Hepatocyte (in vitro differentiated cells): Measurements from ENCODE around the gene MAD2L1. TPM values are rescaled to one million over a fixed set of nuclear protein-coding genes. Genes with fewer than 3 reads are reported as not detected.
"Not testable (repeated sequence)": the region's sequence is repeated elsewhere in the genome, so short reads cannot be mapped to it uniquely, and the experiment has no call there.

ENCODE experiments used
- DNase-seq: peaks from one replicate; pipeline ENCODE4 v3.0.0-alpha.2; 2016; ENCODE audit warnings: low spot score
- H2AFZ ChIP-seq: fragments of 200-600 bp; sonication (generic); 2 replicates; pipeline ENCODE4 v1.6.0; 2016; ENCODE audit warnings: antibody characterized with exemption, mild to moderate bottlenecking
- H3K27ac ChIP-seq: fragments of 200-600 bp; sonication (generic); 2 replicates; pipeline ENCODE4 v1.5.1; 2016; ENCODE audit warnings: mild to moderate bottlenecking
- H3K27me3 ChIP-seq: fragments of 200-600 bp; sonication (generic); 2 replicates; pipeline ENCODE4 v1.6.1; 2016
- H3K36me3 ChIP-seq: fragments of 200-600 bp; sonication (generic); replicated peaks from 2 replicates; pipeline ENCODE4 v1.5.1; 2016; ENCODE audit warnings: low read depth; ENCODE audit not compliant: insufficient read depth
- H3K4me1 ChIP-seq: fragments of 200-600 bp; sonication (generic); 2 replicates; pipeline ENCODE4 v1.5.1; 2016; ENCODE audit warnings: mild to moderate bottlenecking, moderate library complexity; ENCODE audit not compliant: insufficient read depth
- H3K4me2 ChIP-seq: fragments of 200-600 bp; sonication (generic); 2 replicates; pipeline ENCODE4 v1.6.0; 2016
- H3K4me3 ChIP-seq: fragments of 200-600 bp; sonication (generic); 2 replicates; pipeline ENCODE4 v1.5.1; 2016; ENCODE audit warnings: mild to moderate bottlenecking
- H3K79me2 ChIP-seq: fragments of 200-600 bp; sonication (generic); 2 replicates; pipeline ENCODE4 v1.6.0; 2017; ENCODE audit warnings: mild to moderate bottlenecking
- H3K9me2 ChIP-seq: fragments of 200-600 bp; sonication (generic); replicated peaks from 2 replicates; pipeline ENCODE4 v1.6.0; 2017; ENCODE audit warnings: mild to moderate bottlenecking; ENCODE audit not compliant: insufficient read depth
- H3K9me3 ChIP-seq: fragments of 200-600 bp; sonication (generic); 2 replicates; pipeline ENCODE4 v1.5.1; 2016; ENCODE audit warnings: low read depth, mild to moderate bottlenecking
- H4K20me1 ChIP-seq: fragments of 200-600 bp; sonication (generic); 2 replicates; pipeline ENCODE4 v1.6.0; 2016; ENCODE audit warnings: mild to moderate bottlenecking; ENCODE audit not compliant: insufficient read depth, poor library complexity, severe bottlenecking
- CTCF ChIP-seq: fragments of 200-600 bp; sonication (generic); IDR thresholded peaks from 2 replicates; pipeline ENCODE4 v1.5.1; 2016; ENCODE audit warnings: antibody characterized with exemption, mild to moderate bottlenecking; ENCODE audit not compliant: poor library complexity
- EZH2 ChIP-seq: fragments of 200-600 bp; sonication (generic); IDR thresholded peaks from 2 replicates; pipeline ENCODE4 v1.6.1; 2016; ENCODE audit warnings: antibody characterized with exemption, mild to moderate bottlenecking, borderline replicate concordance
- EZH2phosphoT487 ChIP-seq: fragments of 200-600 bp; sonication (generic); IDR thresholded peaks from one replicate; pipeline ENCODE4 v1.6.1; 2018; ENCODE audit warnings: antibody characterized with exemption, mild to moderate bottlenecking, low read depth, moderate library complexity; ENCODE audit not compliant: unreplicated experiment, severe bottlenecking
- WGBS: methylation state at CpG from one replicate; pipeline ENCODE4 v1.1.6; 2016; ENCODE audit warnings: low lambda C conversion rate; ENCODE audit errors: missing lambda C conversion rate; 5-methylcytosine and 5-hydroxymethylcytosine counted together
- polyA plus RNA-seq: library from polyadenylated mRNA; unstranded; fragments of >200 nt; fragmentation: Nextera tagmentation; extraction: Ambion mirVana; gene quantifications from 2 replicates; pipeline ENCODE4 v1.2.1, GENCODE V29; 2016
- total RNA-seq: library from RNA; depleted of rRNA; stranded (reverse); fragments of >200 nt; gene quantifications from 2 replicates; pipeline ENCODE4 v1.2.3, GENCODE V29; 2014

Gene MAD2L1
- total and polyA plus RNA-seq, 2 experiments from 2014 or later: 13.8 to 21.7 TPM

DNA sequence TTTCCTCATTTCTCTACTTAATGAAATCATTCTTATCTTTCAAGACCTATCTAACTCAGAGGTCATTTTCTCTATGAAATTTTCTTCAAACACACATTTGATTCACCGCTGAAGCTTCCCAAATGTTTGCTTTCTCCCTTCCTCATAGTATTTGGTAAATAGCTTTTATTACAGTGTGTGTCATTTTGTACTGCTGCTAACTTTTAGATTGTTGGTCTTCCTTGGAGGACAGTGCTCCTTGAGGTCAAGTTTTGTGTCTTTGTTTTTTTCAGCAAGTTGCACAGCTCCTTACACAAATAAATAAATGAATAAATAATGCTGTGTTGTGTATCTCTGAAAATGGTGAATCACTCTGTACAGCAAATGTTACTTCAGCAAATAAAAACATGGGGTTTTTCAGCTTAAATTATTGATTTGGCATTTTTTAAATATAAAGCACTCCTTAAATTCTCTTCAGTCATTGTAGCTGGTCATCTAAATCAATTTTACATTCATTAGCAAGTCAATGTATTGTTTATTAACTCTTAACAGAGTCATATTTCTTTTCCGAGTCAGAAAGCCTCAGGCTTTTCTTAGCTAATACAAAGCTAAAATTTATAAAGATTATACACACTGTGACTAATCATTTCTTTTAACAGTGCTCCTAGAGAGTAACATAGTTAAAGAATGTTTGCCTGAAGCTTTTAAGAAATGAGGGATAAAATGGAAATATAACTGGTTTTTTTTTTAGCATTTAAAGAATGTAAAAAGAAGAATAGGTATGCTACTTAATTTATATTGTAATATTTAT, 30.1 kb upstream of the MAD2L1 start:
- no peak overlapping the region for H3K4me2 ChIP-seq

GRCh38 chr4:120088507-120088906, 21.9 kb upstream of the MAD2L1 start:
- Histone ChIP-seq H3K4me2 (no peak overlapping the region), H3K4me3 (no peak overlapping the region), H3K27ac (no peak overlapping the region), H3K9me3 (no peaks in the 10 kb centered on the region), H3K36me3 (no peaks in the 10 kb centered on the region), H3K27me3 (no peaks in the 10 kb centered on the region), H3K79me2 (no peaks in the 10 kb centered on the region), H3K4me1 (no peaks in the 10 kb centered on the region), H4K20me1 (no peaks in the 10 kb centered on the region), H2AFZ (no peak overlapping the region), H3K9me2 (no peaks in the 10 kb centered on the region)
- WGBS: 71% methylated on average over 2 of the region's 2 CpGs
- no peak for DNase-seq
- no peak for TF ChIP-seq CTCF
- no peak for TF ChIP-seq EZH2phosphoT487
- no peak for TF ChIP-seq EZH2

More for the DNA sequence above, 30.1 kb upstream of the MAD2L1 start:
- Histone ChIP-seq H4K20me1 (no peaks in the 10 kb centered on the region), H3K4me1 (no peaks in the 10 kb centered on the region), H3K4me3 (no peak overlapping the region), H3K27me3 (no peaks in the 10 kb centered on the region), H2AFZ (no peak overlapping the region), H3K27ac (no peak overlapping the region), H3K36me3 (no peaks in the 10 kb centered on the region), H3K79me2 (no peaks in the 10 kb centered on the region), H3K9me3 (no peaks in the 10 kb centered on the region), H3K9me2 (no peaks in the 10 kb centered on the region)
- WGBS: 76% methylated on average over 2 of the region's 2 CpGs
- TF ChIP-seq EZH2phosphoT487 (no peak), CTCF (no peak), EZH2 (no peak)
- DNase-seq: no peak

DNA sequence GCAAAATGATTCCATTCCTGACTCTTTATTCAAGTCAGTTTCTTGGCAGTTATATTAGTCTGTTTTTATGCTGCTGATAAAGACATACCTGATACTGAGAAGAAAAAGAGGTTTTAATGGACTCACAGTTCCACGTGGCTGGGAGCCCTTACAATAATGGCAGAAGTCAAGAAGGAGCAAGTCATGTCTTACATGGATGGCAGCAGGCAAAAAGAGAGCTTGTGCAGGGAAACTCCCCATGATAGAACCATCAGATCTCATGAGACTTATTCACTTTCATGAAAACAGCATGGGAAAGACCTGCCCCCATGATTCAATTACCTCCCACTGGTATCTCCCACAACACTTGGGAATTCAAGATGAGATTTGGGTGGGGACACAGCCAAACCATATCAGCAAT, 21.4 kb upstream of the MAD2L1 start:
- H3K4me3 ChIP-seq, H3K9me3 ChIP-seq, H3K36me3 ChIP-seq, H3K79me2 ChIP-seq, H2AFZ ChIP-seq, H3K27ac ChIP-seq, H3K4me2 ChIP-seq, DNase-seq, H3K9me2 ChIP-seq, H3K4me1 ChIP-seq, H3K27me3 ChIP-seq, H4K20me1 ChIP-seq: not testable (repeated sequence)
- 80% methylated on average over 1 of the region's 1 CpG for WGBS

DNA sequence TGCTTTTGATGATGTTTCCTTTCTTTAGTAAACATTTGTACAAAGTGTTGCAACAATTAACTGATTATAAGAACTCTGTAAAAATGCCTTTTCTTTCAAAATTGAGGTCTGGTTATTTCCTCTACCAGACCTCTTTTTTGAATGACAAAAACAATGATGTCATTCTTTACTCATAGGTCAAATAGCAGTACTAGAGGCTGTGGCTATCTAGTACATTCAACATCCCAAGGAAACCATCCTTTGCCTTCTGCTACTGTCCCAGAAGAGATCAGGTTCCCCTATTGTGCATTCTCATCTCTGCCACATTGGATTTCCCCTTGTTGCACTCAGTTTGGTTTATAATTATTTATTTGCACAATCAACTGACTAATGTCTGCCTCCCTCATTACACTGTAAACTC, 19.1 kb upstream of the MAD2L1 start:
- H3K4me3 ChIP-seq: no peak overlapping the region
- H3K36me3 ChIP-seq: no peaks in the 10 kb centered on the region
- no peaks in the 10 kb centered on the region for H3K9me2 ChIP-seq
- no peak for DNase-seq
- TF ChIP-seq CTCF: no peak
- TF ChIP-seq EZH2: no peak
- no peak for TF ChIP-seq EZH2phosphoT487
- H3K4me2 ChIP-seq: no peak overlapping the region
- H3K79me2 ChIP-seq: no peaks in the 10 kb centered on the region
- no peaks in the 10 kb centered on the region for H3K9me3 ChIP-seq
- H3K27ac ChIP-seq: no peak overlapping the region
- H3K27me3 ChIP-seq: no peaks in the 10 kb centered on the region
- no peaks in the 10 kb centered on the region for H4K20me1 ChIP-seq
- no peak overlapping the region for H2AFZ ChIP-seq
- H3K4me1 ChIP-seq: no peaks in the 10 kb centered on the region
